HG03097 (cell line): ENCODE results near the gene KIF5B.
"Not testable (repeated sequence)": the region's sequence is repeated elsewhere in the genome, so short reads cannot be mapped to it uniquely, and the experiment has no call there.

Source experiments
- ATAC-seq: cut with Tn5 transposase; IDR thresholded peaks from one replicate; pipeline ENCODE4 v1.9.1; 2021; ENCODE audit not compliant: unreplicated experiment, low FRiP score

Gene KIF5B

GRCh38 chr10:31972519-31973041 lies 83.6 kb downstream of the KIF5B start:
- ATAC-seq: no peak

- not testable (repeated sequence) for ATAC-seq
Observed at GRCh38 chr10:31969847-31970246, 86.4 kb downstream of the KIF5B start.

GRCh38 chr10:31963589-31963980 lies 92.6 kb downstream of the KIF5B start:
- ATAC-seq: no peak

- no peak for ATAC-seq
Observed at GRCh38 chr10:31962826-31963588, 93.2 kb downstream of the KIF5B start.

GRCh38 chr10:31961277-31962074 lies 94.7 kb downstream of the KIF5B start:
- ATAC-seq: no peak

- ATAC-seq: no peak
Observed at GRCh38 chr10:31959461-31960173, 96.6 kb downstream of the KIF5B start.
